Endothelial cell of umbilical vein (primary cell): ENCODE results near the gene SYK.

Experiments used
- JUN ChIP-seq: IDR thresholded peaks from 2 replicates; pipeline ENCODE4 v1.6.1; 2011; ENCODE audit warnings: borderline replicate concordance, low read depth; ENCODE audit not compliant: insufficient read length, insufficient read depth
- POLR2AphosphoS5 ChIP-seq: IDR thresholded peaks from 2 replicates; pipeline ENCODE4 v1.6.1; 2012; ENCODE audit warnings: low read depth, mild to moderate bottlenecking, control low read depth, low read length, moderate library complexity; ENCODE audit not compliant: insufficient read depth
- TF ChIP-seq, protein P1 (sequence below), 2 donors: IDR thresholded peaks; 1 replicate in 1 of 2; 2 replicates in 1 of 2; pipeline ENCODE4 v1.5.1; 2011; ENCODE audit warnings: low read length in 2 of 2, mild to moderate bottlenecking in 2 of 2, moderate library complexity in 2 of 2, control low read depth in 1 of 2, inconsistent platforms in 1 of 2, low read depth in 1 of 2; ENCODE audit not compliant: insufficient read depth in 1 of 2; ENCODE audit errors: extremely low read depth in 1 of 2

DNA sequence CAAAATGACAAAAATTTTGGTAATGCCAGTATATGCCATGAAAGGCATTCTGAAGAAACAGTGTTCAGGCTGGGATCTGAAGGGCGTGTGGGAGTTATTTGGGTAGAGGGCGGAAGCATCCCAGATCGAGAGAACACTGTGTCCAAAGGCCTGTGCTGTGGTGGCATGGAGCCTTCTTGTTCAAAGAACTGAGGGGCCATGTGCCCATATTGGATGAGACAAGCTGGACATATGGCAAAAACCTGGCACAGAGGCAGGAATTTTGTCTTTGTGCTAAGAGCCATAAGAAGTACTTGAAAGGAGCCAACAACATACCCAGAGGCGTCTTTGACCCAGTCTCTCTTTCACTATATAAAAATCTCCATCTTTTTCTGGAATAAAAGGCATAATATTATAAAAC, 128.0 kb downstream of the SYK start:
- TF ChIP-seq JUN (no peak), POLR2AphosphoS5 (no peak)
- TF ChIP-seq, protein P1, sequence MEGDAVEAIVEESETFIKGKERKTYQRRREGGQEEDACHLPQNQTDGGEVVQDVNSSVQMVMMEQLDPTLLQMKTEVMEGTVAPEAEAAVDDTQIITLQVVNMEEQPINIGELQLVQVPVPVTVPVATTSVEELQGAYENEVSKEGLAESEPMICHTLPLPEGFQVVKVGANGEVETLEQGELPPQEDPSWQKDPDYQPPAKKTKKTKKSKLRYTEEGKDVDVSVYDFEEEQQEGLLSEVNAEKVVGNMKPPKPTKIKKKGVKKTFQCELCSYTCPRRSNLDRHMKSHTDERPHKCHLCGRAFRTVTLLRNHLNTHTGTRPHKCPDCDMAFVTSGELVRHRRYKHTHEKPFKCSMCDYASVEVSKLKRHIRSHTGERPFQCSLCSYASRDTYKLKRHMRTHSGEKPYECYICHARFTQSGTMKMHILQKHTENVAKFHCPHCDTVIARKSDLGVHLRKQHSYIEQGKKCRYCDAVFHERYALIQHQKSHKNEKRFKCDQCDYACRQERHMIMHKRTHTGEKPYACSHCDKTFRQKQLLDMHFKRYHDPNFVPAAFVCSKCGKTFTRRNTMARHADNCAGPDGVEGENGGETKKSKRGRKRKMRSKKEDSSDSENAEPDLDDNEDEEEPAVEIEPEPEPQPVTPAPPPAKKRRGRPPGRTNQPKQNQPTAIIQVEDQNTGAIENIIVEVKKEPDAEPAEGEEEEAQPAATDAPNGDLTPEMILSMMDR (IDR thresholded peaks at IDR 0.05; ENCODE audit: extremely low read depth in 1 of 2, insufficient read depth in 1 of 2, low read depth in 1 of 2, low read length in 2 of 2), result no peak
